ENCODE measurements around the gene NXNL1.

Gene NXNL1

DNA sequence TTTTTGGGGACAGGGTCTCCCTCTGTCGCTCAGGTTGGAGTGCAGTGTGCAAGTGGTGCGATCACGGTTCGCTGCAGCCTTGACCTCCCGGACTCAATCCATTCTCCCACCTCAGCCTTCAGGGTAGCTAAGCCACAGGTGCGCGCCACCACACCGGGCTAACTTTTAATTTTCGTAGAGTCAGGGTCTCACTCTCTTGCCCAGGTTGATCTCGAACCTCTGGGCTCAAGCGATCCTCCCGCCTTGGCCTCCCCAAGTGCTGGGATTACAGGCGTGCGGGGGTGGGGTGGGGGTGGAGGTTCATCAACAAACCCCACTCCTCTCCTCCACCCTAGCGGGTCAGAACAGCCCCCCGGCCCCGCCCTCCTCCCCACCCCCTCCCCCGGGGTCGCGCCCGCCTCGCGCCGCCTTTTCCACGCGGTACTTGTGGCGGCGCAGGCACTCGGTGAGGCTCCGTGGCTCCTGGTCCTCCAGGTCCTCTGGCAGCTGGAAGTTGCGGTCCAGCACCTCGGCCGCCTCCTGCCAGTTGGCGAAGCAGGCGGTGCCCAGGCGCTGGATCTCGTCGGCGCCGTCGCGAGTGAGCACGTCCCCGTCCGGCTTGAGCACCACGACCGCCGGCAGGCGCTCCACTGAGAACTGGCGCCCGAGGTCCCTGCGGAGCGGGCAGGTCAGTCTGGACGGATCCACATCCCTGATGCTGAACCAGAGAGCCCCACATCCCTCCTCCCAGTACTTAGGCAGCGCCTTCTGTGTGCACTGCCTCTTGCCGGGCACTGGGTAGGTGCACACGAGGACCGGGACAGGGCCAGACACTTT lies 5.2 kb downstream of the NXNL1 start:
- Histone ChIP-seq H3K4me1 (ENCODE audit: control insufficient read depth, insufficient read depth, low read length) (no peaks in the 10 kb centered on the region; the same call in 1 of the 2 replicates), H3K36me3 (ENCODE audit: control insufficient read depth, insufficient read depth, low read length) (no peaks in the 10 kb centered on the region), H3K9me3 (ENCODE audit: control insufficient read depth, insufficient read depth, low read length) (no peaks in the 10 kb centered on the region), H3K27ac (ENCODE audit: low read length) (no peak overlapping the region), H3K4me3 (ENCODE audit: low read length) (peak overlapping the region; percentile 4; the same call in 1 of the 2 replicates), H3K27me3 (ENCODE audit: control insufficient read depth, insufficient read depth, low read length) (peaks cover 7% of the 10 kb centered on the region; the same call in 1 of the 2 replicates)
- no CpG with 5 or more reads among the region's 58 CpGs for WGBS (ENCODE audit: insufficient coverage, insufficient read length)
- DNase-seq (ENCODE audit: low read depth, low spot score): no peak

DNA sequence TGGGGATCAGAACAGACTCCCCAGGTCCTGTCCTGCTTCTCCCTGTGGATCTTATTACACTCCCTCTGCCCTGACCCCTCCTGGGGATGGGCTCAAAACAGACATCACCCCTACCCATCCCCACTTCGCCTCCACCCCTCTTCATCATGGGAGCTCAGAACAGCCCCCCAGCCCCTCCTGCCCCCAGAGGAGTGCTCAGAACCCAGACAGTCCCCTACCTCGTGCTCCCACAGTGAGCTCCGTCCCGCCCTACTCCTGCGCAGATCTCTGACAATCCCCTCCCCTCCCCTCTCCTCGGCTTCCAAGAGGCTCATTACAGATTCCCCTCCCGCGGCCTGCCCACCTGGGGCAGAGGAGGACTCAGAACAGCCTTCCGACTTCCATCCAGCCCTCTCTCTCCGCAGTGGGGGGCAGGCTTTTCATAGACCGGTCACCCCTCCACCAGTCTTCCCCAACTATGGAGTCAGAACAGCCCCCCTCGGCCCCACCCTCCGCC lies 6.1 kb downstream of the NXNL1 start:
- Histone ChIP-seq H3K4me3 (ENCODE audit: low read length) (peak overlapping the region; percentile 13; the same call in 1 of the 2 replicates), H3K36me3 (ENCODE audit: control insufficient read depth, insufficient read depth, low read length) (no peaks in the 10 kb centered on the region), H3K27ac (ENCODE audit: low read length) (no peak overlapping the region), H3K4me1 (ENCODE audit: control insufficient read depth, insufficient read depth, low read length) (no peaks in the 10 kb centered on the region), H3K27me3 (ENCODE audit: control insufficient read depth, insufficient read depth, low read length) (peaks cover 7% of the 10 kb centered on the region; the same call in 1 of the 2 replicates), H3K9me3 (ENCODE audit: control insufficient read depth, insufficient read depth, low read length) (no peaks in the 10 kb centered on the region)
- DNase-seq (ENCODE audit: low read depth, low spot score): no peak
- no CpG with 5 or more reads among the region's 13 CpGs for WGBS (ENCODE audit: insufficient coverage, insufficient read length)

GRCh38 chr19:17451820-17452219 lies 8.9 kb downstream of the NXNL1 start:
- Histone ChIP-seq H3K27me3 (ENCODE audit: control insufficient read depth, insufficient read depth, low read length) (peaks cover 12% of the 10 kb centered on the region; the same call in 1 of the 2 replicates), H3K36me3 (ENCODE audit: control insufficient read depth, insufficient read depth, low read length) (no peaks in the 10 kb centered on the region), H3K27ac (ENCODE audit: low read length) (no peak overlapping the region), H3K4me3 (ENCODE audit: low read length) (no peak overlapping the region), H3K9me3 (ENCODE audit: control insufficient read depth, insufficient read depth, low read length) (no peaks in the 10 kb centered on the region), H3K4me1 (ENCODE audit: control insufficient read depth, insufficient read depth, low read length) (no peaks in the 10 kb centered on the region)
- no CpG with 5 or more reads among the region's 4 CpGs for WGBS (ENCODE audit: insufficient coverage, insufficient read length)
- no peak for DNase-seq (ENCODE audit: low read depth, low spot score)

DNA sequence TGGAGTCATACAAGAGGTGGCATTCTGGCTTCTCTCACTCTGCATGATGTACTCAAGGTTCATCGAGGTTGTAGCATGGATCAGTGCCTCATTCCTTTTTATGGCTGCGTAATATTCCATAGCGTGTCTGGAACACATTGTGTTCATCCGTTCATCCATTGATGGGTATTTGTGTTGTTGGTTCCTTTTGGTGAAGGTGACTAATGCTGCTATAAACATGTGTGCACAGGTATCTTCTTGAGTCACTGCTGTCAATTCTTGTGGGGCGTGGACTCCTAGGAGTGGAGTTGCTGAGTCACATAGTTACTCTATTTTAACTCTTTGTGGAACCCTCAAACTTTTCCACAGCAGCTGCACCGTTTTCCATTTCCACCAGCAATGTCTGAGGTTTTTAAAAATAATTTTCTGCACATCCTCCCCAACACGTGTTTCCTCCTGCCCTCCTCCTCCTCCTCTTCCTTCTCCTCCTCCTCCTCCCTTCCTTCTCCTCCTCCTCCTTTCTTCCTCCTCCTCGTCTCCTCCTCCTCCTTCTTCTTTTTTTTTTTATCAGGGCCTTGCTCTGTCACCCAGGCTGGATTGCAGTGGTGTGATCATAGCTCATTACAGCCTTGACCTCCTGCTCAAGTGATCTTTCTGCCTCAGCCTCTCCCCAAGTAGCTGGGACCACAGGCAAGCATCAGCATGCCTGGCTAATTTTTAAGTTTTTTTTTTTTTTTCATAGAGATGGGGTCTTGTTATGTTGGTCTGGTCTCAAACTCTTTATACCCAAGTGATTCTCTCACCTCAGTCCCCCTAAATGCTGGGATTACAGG lies 10.3 kb downstream of the NXNL1 start:
- WGBS (ENCODE audit: insufficient coverage, insufficient read length): no CpG with 5 or more reads among the region's 8 CpGs
- H3K4me1 ChIP-seq (ENCODE audit: control insufficient read depth, insufficient read depth, low read length): no peaks in the 10 kb centered on the region
- H3K27ac ChIP-seq (ENCODE audit: low read length): no peak overlapping the region
- no peak overlapping the region for H3K4me3 ChIP-seq (ENCODE audit: low read length)
- DNase-seq (ENCODE audit: low read depth, low spot score): no peak
- peaks cover 8% of the 10 kb centered on the region; the same call in 1 of the 2 replicates for H3K27me3 ChIP-seq (ENCODE audit: control insufficient read depth, insufficient read depth, low read length)
- H3K36me3 ChIP-seq (ENCODE audit: control insufficient read depth, insufficient read depth, low read length): no peaks in the 10 kb centered on the region
- H3K9me3 ChIP-seq (ENCODE audit: control insufficient read depth, insufficient read depth, low read length): no peaks in the 10 kb centered on the region

- H3K36me3 ChIP-seq (ENCODE audit: control insufficient read depth, insufficient read depth, low read length): no peaks in the 10 kb centered on the region
- WGBS (ENCODE audit: insufficient coverage, insufficient read length): no CpG with 5 or more reads among the region's 81 CpGs
- no peak for DNase-seq (ENCODE audit: low read depth, low spot score)
- no peaks in the 10 kb centered on the region for H3K9me3 ChIP-seq (ENCODE audit: control insufficient read depth, insufficient read depth, low read length)
- H3K4me1 ChIP-seq (ENCODE audit: control insufficient read depth, insufficient read depth, low read length): no peaks in the 10 kb centered on the region
- no peak within 1 kb of the TSS for H3K27ac ChIP-seq (ENCODE audit: low read length)
- peak within 1 kb of the TSS; percentile 60; the same call in 1 of the 2 replicates for H3K4me3 ChIP-seq (ENCODE audit: low read length)
- H3K27me3 ChIP-seq (ENCODE audit: control insufficient read depth, insufficient read depth, low read length): peaks cover 5% of the 10 kb centered on the region; the same call in 1 of the 2 replicates
Observed at GRCh38 chr19:17448131-17448967, 12.4 kb downstream of the NXNL1 start, which contains the start of gene TMEM221. Gene TMEM221, minus strand, starts transcription at chr19:17448668. Its CDS starts 206 bp downstream, at chr19:17448462.

- no CpG with 5 or more reads among the region's 5 CpGs for WGBS (ENCODE audit: insufficient coverage, insufficient read length)
- no peaks in the 10 kb centered on the region for H3K4me1 ChIP-seq (ENCODE audit: control insufficient read depth, insufficient read depth, low read length)
- peak overlapping the region; percentile 60; the same call in 1 of the 2 replicates for H3K4me3 ChIP-seq (ENCODE audit: low read length)
- H3K27me3 ChIP-seq (ENCODE audit: control insufficient read depth, insufficient read depth, low read length): peaks cover 5% of the 10 kb centered on the region; the same call in 1 of the 2 replicates
- no peak for DNase-seq (ENCODE audit: low read depth, low spot score)
- H3K27ac ChIP-seq (ENCODE audit: low read length): no peak overlapping the region
- H3K9me3 ChIP-seq (ENCODE audit: control insufficient read depth, insufficient read depth, low read length): no peaks in the 10 kb centered on the region
- H3K36me3 ChIP-seq (ENCODE audit: control insufficient read depth, insufficient read depth, low read length): no peaks in the 10 kb centered on the region
Observed at GRCh38 chr19:17447704-17448130, 13.0 kb downstream of the NXNL1 start.

GRCh38 chr19:17445526-17446165 lies 15.1 kb downstream of the NXNL1 start:
- Histone ChIP-seq H3K9me3 (ENCODE audit: control insufficient read depth, insufficient read depth, low read length) (no peaks in the 10 kb centered on the region), H3K27me3 (ENCODE audit: control insufficient read depth, insufficient read depth, low read length) (peaks cover 5% of the 10 kb centered on the region; the same call in 1 of the 2 replicates), H3K27ac (ENCODE audit: low read length) (no peak overlapping the region), H3K4me1 (ENCODE audit: control insufficient read depth, insufficient read depth, low read length) (no peaks in the 10 kb centered on the region), H3K36me3 (ENCODE audit: control insufficient read depth, insufficient read depth, low read length) (no peaks in the 10 kb centered on the region), H3K4me3 (ENCODE audit: low read length) (no peak overlapping the region)
- DNase-seq (ENCODE audit: low read depth, low spot score): no peak
- WGBS (ENCODE audit: insufficient coverage, insufficient read length): 100% methylated on average over 1 of the region's 1 CpG

GRCh38 chr19:17441241-17442021 lies 19.3 kb downstream of the NXNL1 start:
- WGBS (ENCODE audit: insufficient coverage, insufficient read length): no CpG with 5 or more reads among the region's 8 CpGs

GRCh38 chr19:17436874-17437267 lies 23.9 kb downstream of the NXNL1 start:
- Histone ChIP-seq H3K4me1 (ENCODE audit: control insufficient read depth, insufficient read depth, low read length) (no peaks in the 10 kb centered on the region), H3K4me3 (ENCODE audit: low read length) (no peak overlapping the region), H3K36me3 (ENCODE audit: control insufficient read depth, insufficient read depth, low read length) (no peaks in the 10 kb centered on the region), H3K9me3 (ENCODE audit: control insufficient read depth, insufficient read depth, low read length) (no peaks in the 10 kb centered on the region), H3K27ac (ENCODE audit: low read length) (no peak overlapping the region), H3K27me3 (ENCODE audit: control insufficient read depth, insufficient read depth, low read length) (no peaks in the 10 kb centered on the region)
- WGBS (ENCODE audit: insufficient coverage, insufficient read length): no CpG with 5 or more reads among the region's 7 CpGs
- DNase-seq (ENCODE audit: low read depth, low spot score): no peak

More at GRCh38 chr19:17441241-17442021, 19.3 kb downstream of the NXNL1 start:
- no peak overlapping the region for H3K27ac ChIP-seq (ENCODE audit: low read length)
- H3K36me3 ChIP-seq (ENCODE audit: control insufficient read depth, insufficient read depth, low read length): no peaks in the 10 kb centered on the region
- DNase-seq (ENCODE audit: low read depth, low spot score): no peak
- no peaks in the 10 kb centered on the region for H3K4me1 ChIP-seq (ENCODE audit: control insufficient read depth, insufficient read depth, low read length)
- no peak overlapping the region for H3K4me3 ChIP-seq (ENCODE audit: low read length)
- H3K27me3 ChIP-seq (ENCODE audit: control insufficient read depth, insufficient read depth, low read length): no peaks in the 10 kb centered on the region
- no peaks in the 10 kb centered on the region for H3K9me3 ChIP-seq (ENCODE audit: control insufficient read depth, insufficient read depth, low read length)
